ENCODE results near the gene MAST4. TPM values are rescaled to one million over a fixed set of nuclear protein-coding genes. Genes with fewer than 3 reads are reported as not detected.

MAST4 gene
- total and polyA plus RNA-seq, 2 of the 8 experiments (the other 6 are each of a cell fraction or from before 2014, with no cell fraction given), result 1.5 to 2.6 TPM

GRCh38 chr5:67032921-67033664, 436.9 kb downstream of the MAST4 start:
- H3K9me3 ChIP-seq (ENCODE audit: insufficient read depth in 2 of 2, low read depth in 1 of 2, low read length in 1 of 2), result no peaks in the 10 kb centered on the region
- H2BK120ac ChIP-seq (replicated peaks; ENCODE audit: low read depth, low read length), result no peak overlapping the region
- H3K23me2 ChIP-seq (ENCODE audit: low read depth, low read length), result no peaks in the 10 kb centered on the region
- no peaks in the 10 kb centered on the region for H3K79me2 ChIP-seq (ENCODE audit: control insufficient read depth in 1 of 2, insufficient read depth in 2 of 2, low read length in 2 of 2)
- no peak overlapping the region for H4K5ac ChIP-seq (ENCODE audit: insufficient read length, low read depth, low read length)
- no peak for FAIRE-seq
- peaks cover 0 to 15% (median 1%) of the 10 kb centered on the region in 4 experiments; a peak in 4 of 7 replicates for H3K4me1 ChIP-seq (replicated peaks in 1 of 4; ENCODE audit: control insufficient read depth in 3 of 4, insufficient read depth in 4 of 4, low read length in 3 of 4)
- no peak overlapping the region for H3K4ac ChIP-seq (replicated peaks; ENCODE audit: insufficient read length, low read depth, low read length)
- CTCF ChIA-PET (ENCODE audit: partially characterized antibody), result interaction anchor here (1.2 to 1.8 kb wide), 4 partner anchors 10 to 117 kb away, joined by 3 to 6 read pairs (median 4); no protein-coding TSS in a partner anchor
- no peak overlapping the region for H3K4me2 ChIP-seq (ENCODE audit: insufficient read depth in 1 of 2, low read depth in 2 of 2, low read length in 2 of 2)
- H4K20me1 ChIP-seq (replicated peaks in 1 of 2; ENCODE audit: control insufficient read depth in 1 of 2, insufficient read depth in 2 of 2, low read length in 2 of 2), result no peaks in the 10 kb centered on the region
- H3K27me3 ChIP-seq (replicated peaks in 1 of 4; ENCODE audit: control insufficient read depth in 3 of 4, extremely low read depth in 1 of 4, insufficient read depth in 3 of 4, low read length in 3 of 4), result peaks cover 0 to 1% (median 0%) of the 10 kb centered on the region in 4 experiments; a peak in 1 of 7 replicates
- no peak overlapping the region for H2BK12ac ChIP-seq (ENCODE audit: low read depth, low read length)
- H3K9ac ChIP-seq (replicated peaks in 1 of 4; ENCODE audit: extremely low read depth in 1 of 4, low read depth in 3 of 4, low read length in 3 of 4), result no peak overlapping the region
- H2BK15ac ChIP-seq (ENCODE audit: low read length), result no peak overlapping the region
- H2AFZ ChIP-seq (ENCODE audit: low read length), result no peak overlapping the region
- H2BK20ac ChIP-seq (ENCODE audit: low read length), result no peak overlapping the region
- no peak overlapping the region for H3K18ac ChIP-seq (ENCODE audit: extremely low read depth, low read length)
- no peak overlapping the region for H3K27ac ChIP-seq (ENCODE audit: low read depth, low read length)
- H3K4me3 ChIP-seq (ENCODE audit: extremely low read depth in 1 of 4, insufficient read depth in 2 of 4, low read depth in 3 of 4, low read length in 4 of 4), result no peak overlapping the region
- no peaks in the 10 kb centered on the region for H3K36me3 ChIP-seq (ENCODE audit: control insufficient read depth in 2 of 4, insufficient read depth in 4 of 4, low read length in 3 of 4)
- H4K8ac ChIP-seq (ENCODE audit: extremely low read depth, insufficient read depth, low read length), result no peak overlapping the region
- DNase-seq (ENCODE audit: low read depth in 1 of 2, low spot score in 2 of 2), result no peak
- POLR2A ChIA-PET (ENCODE audit: partially characterized antibody), result no interaction called here
- H2BK5ac ChIP-seq (ENCODE audit: low read depth, low read length), result no peak overlapping the region
- no peak overlapping the region for H2AK5ac ChIP-seq (ENCODE audit: low read depth, low read length)
- WGBS, 2 experiments (ENCODE audit: extremely low coverage in 1 of 2, insufficient coverage in 1 of 2, insufficient read length in 1 of 2, insufficient replicate concordance in 2 of 2, low coverage in 1 of 2, low lambda C conversion rate in 2 of 2, missing lambda C conversion rate in 1 of 2), result 94% methylated on average over 2 of the region's 2 CpGs; no CpG with 5 or more reads in 1 of the 2 experiments
- H3K14ac ChIP-seq (ENCODE audit: insufficient read length), result no peak overlapping the region
- H3K23ac ChIP-seq (ENCODE audit: insufficient read length), result no peak overlapping the region
- no peaks in the 10 kb centered on the region for H3K79me1 ChIP-seq (ENCODE audit: low read depth, low read length)
- no peak overlapping the region for H4K91ac ChIP-seq (replicated peaks; ENCODE audit: insufficient read length, low read length)
- no peak overlapping the region for H3K56ac ChIP-seq (replicated peaks; ENCODE audit: insufficient read length, low read depth, low read length)
- TF ChIP-seq GABPA (IDR thresholded peaks at IDR 0.05; ENCODE audit: borderline replicate concordance, insufficient read depth, low read length) (no peak), MAFK (IDR thresholded peaks at IDR 0.05; ENCODE audit: low read depth, low read length) (no peak), CHD2 (IDR thresholded peaks at IDR 0.05; ENCODE audit: low read length) (no peak), KDM1A (IDR thresholded peaks at IDR 0.05; ENCODE audit: borderline replicate concordance, low read length) (no peak), CHD1 (IDR thresholded peaks at IDR 0.05; ENCODE audit: low read depth, low read length) (no peak), PHF8 (conservative IDR thresholded peaks at IDR 0.05; ENCODE audit: low read depth, low read length) (no peak), SIX5 (IDR thresholded peaks at IDR 0.05; ENCODE audit: low read depth, low read length) (no peak), ATF2 (IDR thresholded peaks at IDR 0.05; ENCODE audit: low read length) (no peak), TEAD4 (IDR thresholded peaks at IDR 0.05; ENCODE audit: low read depth, low read length) (no peak), KDM4A (IDR thresholded peaks at IDR 0.05; ENCODE audit: low read depth, low read length, severe bottlenecking) (no peak), SRF (IDR thresholded peaks at IDR 0.05; ENCODE audit: low read depth, low read length) (no peak), YY1 (IDR thresholded peaks at IDR 0.05; ENCODE audit: low read depth, low read length) (no peak)

All from H1 (cell line).